SK-MEL-5 (cell line): ENCODE data around the gene PRR36. TPM values are rescaled to one million over a fixed set of nuclear protein-coding genes. Genes with fewer than 3 reads are reported as not detected.
A peak's percentile ranks its signal among the peaks of the same experiment; 100 is the strongest.

Experiments used
- DNase-seq: peaks from one replicate; pipeline ENCODE4 v3.0.0-alpha.2; 2016; ENCODE audit warnings: low read depth, low spot score
- in situ Hi-C: cut with HindIII; loops from 2 replicates; pipeline ENCODE4 v1.10.0; 2016; ENCODE audit warnings: low sequenced_read_pairs, high pct_unique_total_duplicates, low pct_unique_long_range_greater_than_20kb
- total RNA-seq: library from RNA; depleted of rRNA; stranded (reverse); fragments of >200 nt; shearing (Covaris generic); gene quantifications from 2 replicates; pipeline ENCODE4 v1.2.3, GENCODE V29; 2014

The PRR36 gene
- total RNA-seq, 1 experiment from 2014 or later = not detected

- in situ Hi-C loops = no loop called here
- DNase-seq = no peak
Observed at GRCh38 chr19:7885818-7886217, 11.6 kb upstream of the PRR36 start.

GRCh38 chr19:7883796-7884570, 9.8 kb upstream of the PRR36 start:
- in situ Hi-C loops = no loop called here
- DNase-seq = peak; percentile 57

GRCh38 chr19:7883105-7883504, 8.9 kb upstream of the PRR36 start:
- in situ Hi-C loops = no loop called here

GRCh38 chr19:7881910-7882309, 7.7 kb upstream of the PRR36 start:
- no peak for DNase-seq
- in situ Hi-C loops = no loop called here

More at GRCh38 chr19:7883105-7883504, 8.9 kb upstream of the PRR36 start:
- no peak for DNase-seq

- in situ Hi-C loops = no loop called here
- DNase-seq = no peak
Observed at GRCh38 chr19:7879836-7880235, 5.6 kb upstream of the PRR36 start.

- in situ Hi-C loops = no loop called here
- DNase-seq = no peak
Observed at GRCh38 chr19:7879111-7879807, 5.1 kb upstream of the PRR36 start.

DNA sequence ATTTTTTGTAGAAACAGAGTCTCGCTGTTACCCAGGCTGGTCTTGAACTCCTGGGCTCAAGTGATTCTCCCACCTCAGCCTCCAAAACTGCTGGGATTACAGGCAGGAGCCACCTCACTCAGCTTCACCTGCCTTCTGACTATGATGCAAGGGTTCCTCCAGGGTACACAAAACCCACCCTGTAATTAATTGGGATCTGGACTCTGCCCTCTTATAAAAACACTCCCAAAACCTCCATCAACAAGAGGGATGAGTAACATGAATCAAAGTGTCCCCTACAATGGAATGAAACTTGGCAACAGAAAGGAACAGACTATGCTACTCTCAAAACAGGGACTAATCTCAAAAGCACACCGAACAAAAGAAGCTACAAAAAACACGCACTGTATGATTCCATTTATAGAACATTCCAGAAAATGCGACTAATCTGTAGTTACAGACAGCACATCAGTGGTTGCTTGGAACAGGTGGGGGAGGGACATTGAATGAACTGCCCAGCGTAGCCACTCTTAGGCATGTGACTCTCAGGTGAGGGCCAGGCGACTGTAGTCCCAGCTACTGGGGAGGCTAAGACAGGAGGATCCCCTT, 3.2 kb upstream of the PRR36 start:
- in situ Hi-C loops = no loop called here
- no peak for DNase-seq

DNA sequence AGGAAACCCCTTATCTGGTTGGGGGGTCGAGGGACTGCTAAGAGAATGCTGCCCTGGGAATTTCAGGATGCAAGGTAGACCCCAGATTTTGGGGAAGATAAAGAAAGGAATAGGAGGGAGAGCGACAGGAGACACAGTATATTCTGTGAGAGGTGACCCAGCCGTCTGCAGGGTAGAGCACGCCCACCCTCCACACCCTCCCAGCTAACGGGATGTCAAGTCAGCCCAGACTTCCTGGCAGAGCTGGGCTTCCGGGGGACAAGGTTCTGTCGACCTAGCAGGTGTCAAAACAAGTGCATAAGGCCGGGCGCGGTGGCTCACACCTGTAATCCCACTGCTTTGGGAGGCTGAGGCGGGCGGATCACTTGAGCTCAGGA, 695 bp upstream of the PRR36 start:
- no peak for DNase-seq
- in situ Hi-C loops = no loop called here

GRCh38 chr19:7873304-7874075, 700 bp downstream of the PRR36 start:
- no peak for DNase-seq
- in situ Hi-C loops = no loop called here

- no peak for DNase-seq
- in situ Hi-C loops = no loop called here
Observed at GRCh38 chr19:7872306-7873204, 1.6 kb downstream of the PRR36 start.

DNA sequence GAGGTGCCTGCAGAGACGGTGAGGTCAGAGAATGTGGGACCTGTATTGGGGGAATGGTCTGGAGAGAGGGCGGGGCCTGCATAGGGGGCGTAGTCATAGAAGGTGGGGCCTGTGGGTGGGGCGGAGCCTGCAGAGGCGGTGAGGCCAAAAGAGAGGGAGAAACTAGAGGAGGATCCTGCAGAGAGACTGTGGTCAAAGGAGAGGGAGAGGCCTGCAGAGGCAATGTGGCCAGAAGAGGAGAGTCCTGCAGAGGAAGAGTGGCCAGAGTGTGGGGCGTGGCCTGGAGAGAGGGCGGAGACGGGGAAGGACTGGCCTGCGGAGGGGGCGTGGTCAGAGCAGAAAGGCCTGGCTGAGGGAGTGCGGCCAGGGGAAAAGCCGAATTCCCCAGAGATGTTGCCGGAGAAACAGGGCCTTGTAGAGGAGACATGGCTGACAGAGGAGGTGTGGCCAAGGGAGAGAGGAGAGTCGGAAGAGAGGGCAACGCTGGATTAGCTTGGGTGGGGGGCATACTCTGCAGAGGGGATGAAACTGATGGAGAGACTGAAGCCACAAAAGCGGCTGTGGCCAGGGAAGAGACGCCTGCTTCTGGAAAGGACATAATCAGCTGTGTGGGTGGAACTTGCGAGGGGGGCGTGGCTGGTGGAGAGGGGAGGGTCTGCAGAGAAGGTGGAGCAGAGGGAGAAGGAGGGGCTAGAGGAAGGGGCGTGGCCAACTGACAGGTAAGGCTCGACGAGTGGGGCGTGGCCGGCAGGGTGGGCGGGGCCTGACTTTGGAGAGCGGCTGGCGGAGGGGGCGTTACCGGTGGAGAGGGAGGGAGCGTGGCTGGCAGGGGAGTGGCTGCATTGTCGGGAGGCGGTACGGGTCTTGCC, 2.5 kb downstream of the PRR36 start:
- in situ Hi-C loops = no loop called here
- DNase-seq = peak; percentile 94

DNA sequence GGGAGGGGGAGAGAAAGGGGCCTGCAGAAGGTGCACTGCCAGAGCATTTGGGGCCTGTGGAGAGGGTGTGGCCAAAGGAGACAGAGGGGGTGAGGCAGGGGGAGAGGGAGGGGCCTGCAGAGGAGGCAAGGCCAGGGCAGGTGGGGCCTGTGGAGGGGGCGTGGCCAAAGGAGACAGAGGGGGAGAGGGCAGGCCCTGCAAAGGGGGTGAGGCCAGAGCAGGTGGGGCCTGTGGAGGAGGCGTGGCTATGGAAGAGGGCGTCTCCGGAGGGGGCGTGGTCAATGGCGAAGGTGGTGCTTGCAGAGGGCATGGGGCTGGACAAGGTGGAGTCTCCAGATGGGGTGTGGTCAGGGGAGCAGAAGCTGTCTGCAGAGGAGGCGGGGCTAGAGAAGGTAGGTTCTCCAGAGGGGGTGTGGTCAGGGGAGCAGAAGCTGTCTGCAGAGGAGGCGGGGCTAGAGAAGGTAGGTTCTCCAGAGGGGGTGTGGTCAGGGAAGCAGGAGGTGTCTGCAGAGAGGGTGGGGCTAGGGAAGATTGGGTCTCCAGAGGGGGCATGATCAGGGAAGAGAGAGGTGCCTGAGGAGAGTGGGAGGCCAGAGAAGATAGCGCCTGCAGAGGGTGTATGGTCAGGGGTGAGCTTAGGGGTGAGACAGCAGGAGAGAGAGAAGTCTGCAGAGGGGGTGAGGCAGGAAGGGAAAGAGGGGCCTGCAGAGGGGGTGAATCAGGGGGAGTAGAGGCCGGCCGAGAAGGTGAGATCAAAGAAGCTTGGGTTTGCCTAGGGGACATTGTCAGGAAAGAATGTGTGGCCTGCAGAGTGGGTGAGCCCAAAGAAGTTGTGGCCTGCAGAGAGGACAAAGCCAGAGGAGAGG, 3.4 kb downstream of the PRR36 start:
- peak; percentile 83 for DNase-seq
- in situ Hi-C loops = no loop called here

- peak; percentile 72 for DNase-seq
- in situ Hi-C loops = no loop called here
Observed at GRCh38 chr19:7869910-7870511, 4.2 kb downstream of the PRR36 start.

- in situ Hi-C loops = no loop called here
- peak; percentile 55 for DNase-seq
Observed at GRCh38 chr19:7869453-7869909, 4.7 kb downstream of the PRR36 start.
